Thymus (tissue), 11 donors: Measurements from ENCODE around the gene GSTM5. TPM values are rescaled to one million over a fixed set of nuclear protein-coding genes. Genes with fewer than 3 reads are reported as not detected.

ENCODE experiments used
- DNase-seq, 9 donors: peaks; one replicate each; pipeline ENCODE4 v3.0.0-alpha.2; 2013; ENCODE audit warnings: low spot score in 9 of 9, low read depth in 6 of 9, missing footprints in 1 of 9
- H3K27ac ChIP-seq, 2 donors: one replicate each; pipeline ENCODE4 v1.5.1; 2013; ENCODE audit warnings: control low read depth in 1 of 2, low read depth in 1 of 2, low read length in 1 of 2, mild to moderate bottlenecking in 1 of 2, moderate library complexity in 1 of 2
- H3K27me3 ChIP-seq, 2 donors: one replicate each; pipeline ENCODE4 v1.5.1; 2013; ENCODE audit warnings: low read length in 1 of 2; ENCODE audit not compliant: control insufficient read depth in 2 of 2, insufficient read depth in 1 of 2
- H3K36me3 ChIP-seq, 2 donors: one replicate each; pipeline ENCODE4 v1.5.1; 2013; ENCODE audit warnings: low read length in 1 of 2, mild to moderate bottlenecking in 1 of 2, moderate library complexity in 1 of 2; ENCODE audit not compliant: control insufficient read depth in 2 of 2, insufficient read depth in 2 of 2
- H3K4me1 ChIP-seq, 2 donors: one replicate each; pipeline ENCODE4 v1.5.1; 2013; ENCODE audit warnings: low read length in 2 of 2; ENCODE audit not compliant: control insufficient read depth in 2 of 2, insufficient read depth in 2 of 2
- H3K4me3 ChIP-seq, 2 donors: one replicate each; pipeline ENCODE4 v1.5.1; 2013; ENCODE audit warnings: low read length in 2 of 2, control low read depth in 1 of 2, mild to moderate bottlenecking in 1 of 2
- H3K9me3 ChIP-seq, 2 donors: one replicate each; pipeline ENCODE4 v1.5.1; 2013; ENCODE audit warnings: low read length in 1 of 2, mild to moderate bottlenecking in 1 of 2; ENCODE audit not compliant: control insufficient read depth in 2 of 2, insufficient read depth in 1 of 2
- WGBS: extraction: QIAGEN DNeasy Blood & Tissue Kit; methylation state at CpG from one replicate; pipeline ENCODE4 v1.1.7; 2013; 5-methylcytosine and 5-hydroxymethylcytosine counted together
- polyA plus RNA-seq: library from polyadenylated mRNA; stranded (reverse); fragments of 200-250 nt; gene quantifications from one replicate; pipeline ENCODE4 v1.2.3, GENCODE V29; 2013
- total RNA-seq: library from RNA; stranded (reverse); fragments of 120-200 nt; gene quantifications from one replicate; pipeline ENCODE4 v1.2.4, GENCODE V29; 2013
- donor health status: healthy.

Gene GSTM5
- total and polyA plus RNA-seq, 2 donors: 2.3 to 4.1 TPM

DNA sequence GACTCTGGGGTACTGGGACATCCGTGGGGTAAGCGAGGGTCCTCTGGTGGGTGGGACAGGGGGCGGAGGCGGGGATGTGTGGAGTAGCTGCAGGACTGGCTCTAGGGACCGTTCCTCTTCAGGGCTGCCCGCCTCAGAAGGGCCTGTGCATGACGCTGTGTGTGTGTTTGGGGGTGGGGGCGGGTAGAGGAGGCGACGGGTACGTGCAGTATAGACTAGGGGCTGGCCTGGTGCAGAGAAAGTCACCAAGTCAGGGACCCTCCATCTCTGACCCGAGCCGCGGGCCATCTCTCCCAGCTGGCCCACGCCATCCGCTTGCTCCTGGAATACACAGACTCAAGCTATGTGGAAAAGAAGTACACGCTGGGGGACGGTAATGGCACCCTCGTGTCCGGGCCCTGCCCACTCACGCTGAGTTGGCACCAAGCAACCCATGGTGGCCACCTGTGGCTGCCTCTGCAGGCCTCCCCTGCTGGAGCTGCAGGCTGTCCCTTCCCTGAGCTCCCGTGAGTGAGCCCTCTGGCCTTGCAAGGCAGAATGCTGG, 342 bp downstream of the GSTM5 start:
- peaks cover 0 to 5% of the 10 kb centered on the region in 2 donors for H3K9me3 ChIP-seq
- H3K4me1 ChIP-seq: no peaks in the 10 kb centered on the region
- peaks cover 0 to 2% of the 10 kb centered on the region in 2 donors for H3K27me3 ChIP-seq
- no peak overlapping the region for H3K4me3 ChIP-seq
- WGBS: 57% methylated on average over 22 of the region's 22 CpGs
- no peak overlapping the region for H3K27ac ChIP-seq
- DNase-seq: no peak
- H3K36me3 ChIP-seq: no peaks in the 10 kb centered on the region

GRCh38 chr1:109713636-109714035, 1.6 kb downstream of the GSTM5 start:
- Histone ChIP-seq H3K27me3 (peaks cover 0 to 2% of the 10 kb centered on the region in 2 donors), H3K4me1 (no peaks in the 10 kb centered on the region), H3K27ac (no peak overlapping the region), H3K36me3 (no peaks in the 10 kb centered on the region), H3K9me3 (peaks cover 0 to 5% of the 10 kb centered on the region in 2 donors), H3K4me3 (no peak overlapping the region)
- WGBS: 96% methylated on average over 5 of the region's 5 CpGs
- no peak for DNase-seq

- DNase-seq: no peak
- Histone ChIP-seq H3K4me1 (no peaks in the 10 kb centered on the region), H3K27ac (no peak overlapping the region), H3K9me3 (no peaks in the 10 kb centered on the region), H3K27me3 (peaks cover 0 to 2% of the 10 kb centered on the region in 2 donors), H3K36me3 (no peaks in the 10 kb centered on the region), H3K4me3 (no peak overlapping the region)
- 96% methylated on average over 12 of the region's 12 CpGs for WGBS
These were observed 2.8 kb downstream of the GSTM5 start for GRCh38 chr1:109714661-109715372.

- no peaks in the 10 kb centered on the region for H3K36me3 ChIP-seq
- H3K4me1 ChIP-seq: no peaks in the 10 kb centered on the region
- no peak overlapping the region for H3K4me3 ChIP-seq
- H3K27ac ChIP-seq: no peak overlapping the region
- no peaks in the 10 kb centered on the region for H3K9me3 ChIP-seq
- no peak for DNase-seq
- WGBS: 92% methylated on average over 3 of the region's 3 CpGs
- H3K27me3 ChIP-seq: peaks cover 0 to 2% of the 10 kb centered on the region in 2 donors
These were observed 4.1 kb downstream of the GSTM5 start for GRCh38 chr1:109716121-109716520.

GRCh38 chr1:109716570-109717090, 4.6 kb downstream of the GSTM5 start:
- peaks cover 0 to 2% of the 10 kb centered on the region in 2 donors for H3K27me3 ChIP-seq
- no peaks in the 10 kb centered on the region for H3K9me3 ChIP-seq
- 91% methylated on average over 3 of the region's 3 CpGs for WGBS
- no peak for DNase-seq
- H3K27ac ChIP-seq: no peak overlapping the region
- no peak overlapping the region for H3K4me3 ChIP-seq
- no peaks in the 10 kb centered on the region for H3K4me1 ChIP-seq
- no peaks in the 10 kb centered on the region for H3K36me3 ChIP-seq

DNA sequence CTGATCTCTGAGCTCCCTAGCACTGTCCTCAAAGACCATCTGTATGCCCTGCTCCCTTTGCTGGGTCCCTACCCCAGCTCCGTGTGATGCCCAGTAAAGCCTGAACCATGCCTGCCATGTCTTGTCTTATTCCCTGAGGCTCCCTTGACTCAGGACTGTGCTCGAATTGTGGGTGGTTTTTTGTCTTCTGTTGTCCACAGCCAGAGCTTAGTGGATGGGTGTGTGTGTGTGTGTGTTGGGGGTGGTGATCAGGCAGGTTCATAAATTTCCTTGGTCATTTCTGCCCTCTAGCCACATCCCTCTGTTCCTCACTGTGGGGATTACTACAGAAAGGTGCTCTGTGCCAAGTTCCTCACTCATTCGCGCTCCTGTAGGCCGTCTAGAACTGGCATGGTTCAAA, 5.7 kb downstream of the GSTM5 start:
- H3K27ac ChIP-seq: no peak overlapping the region

GRCh38 chr1:109718495-109718894, 6.4 kb downstream of the GSTM5 start:
- 98% methylated on average over 2 of the region's 2 CpGs for WGBS
- Histone ChIP-seq H3K4me1 (no peaks in the 10 kb centered on the region), H3K27me3 (no peaks in the 10 kb centered on the region), H3K27ac (no peak overlapping the region), H3K36me3 (no peaks in the 10 kb centered on the region), H3K9me3 (no peaks in the 10 kb centered on the region), H3K4me3 (no peak overlapping the region)
- DNase-seq: no peak

More for the DNA sequence above, 5.7 kb downstream of the GSTM5 start:
- Histone ChIP-seq H3K4me3 (no peak overlapping the region), H3K4me1 (no peaks in the 10 kb centered on the region), H3K27me3 (no peaks in the 10 kb centered on the region), H3K36me3 (no peaks in the 10 kb centered on the region), H3K9me3 (no peaks in the 10 kb centered on the region)
- 95% methylated on average over 5 of the region's 5 CpGs for WGBS
- DNase-seq: no peak

- DNase-seq: no peak
- Histone ChIP-seq H3K4me1 (no peaks in the 10 kb centered on the region), H3K4me3 (no peak overlapping the region), H3K27ac (no peak overlapping the region), H3K9me3 (no peaks in the 10 kb centered on the region), H3K27me3 (no peaks in the 10 kb centered on the region), H3K36me3 (no peaks in the 10 kb centered on the region)
- 89% methylated on average over 5 of the region's 5 CpGs for WGBS
These were observed 7.3 kb downstream of the GSTM5 start for GRCh38 chr1:109719337-109719837.

GRCh38 chr1:109721042-109721441, 9.0 kb downstream of the GSTM5 start:
- Histone ChIP-seq H3K9me3 (no peaks in the 10 kb centered on the region), H3K27ac (no peak overlapping the region), H3K4me3 (no peak overlapping the region), H3K36me3 (no peaks in the 10 kb centered on the region), H3K27me3 (no peaks in the 10 kb centered on the region), H3K4me1 (no peaks in the 10 kb centered on the region)
- 96% methylated on average over 5 of the region's 5 CpGs for WGBS
- DNase-seq: no peak
